HepG2 (cell line): Measurements from ENCODE around the gene MVP. TPM values are rescaled to one million over a fixed set of nuclear protein-coding genes. Genes with fewer than 3 reads are reported as not detected.

Experiments used
- CAMTA2 ChIP-seq: sonication (generic); formaldehyde crosslinking; IDR thresholded peaks from 2 replicates; pipeline ENCODE4 v1.4.0; 2020; ENCODE audit warnings: mild to moderate bottlenecking, missing genetic modification reagents, borderline replicate concordance
- ERF ChIP-seq: IDR thresholded peaks from 2 replicates; pipeline ENCODE4 v1.6.1; 2018; ENCODE audit warnings: missing biosample characterization, missing genetic modification reagents
- GZF1 ChIP-seq: sonication (generic); formaldehyde crosslinking; IDR thresholded peaks from 2 replicates; pipeline ENCODE4 v1.5.1; 2020; ENCODE audit warnings: mild to moderate bottlenecking, missing genetic modification reagents
- HNRNPK ChIP-seq: fragments of 200-400 bp; formaldehyde crosslinking; IDR thresholded peaks from 2 replicates; pipeline ENCODE4 v1.6.1; 2018; ENCODE audit warnings: low read length, low read depth, moderate library complexity, mild to moderate bottlenecking; ENCODE audit not compliant: poor library complexity, severe bottlenecking
- HOXA9 ChIP-seq: sonication (generic); formaldehyde crosslinking; IDR thresholded peaks from 2 replicates; pipeline ENCODE4 v1.8.1; 2022; ENCODE audit warnings: missing genetic modification reagents, mild to moderate bottlenecking, moderate library complexity, borderline replicate concordance
- MED8 ChIP-seq: sonication (generic); formaldehyde crosslinking; IDR thresholded peaks from 2 replicates; pipeline ENCODE4 v1.8.1; 2023; ENCODE audit warnings: mild to moderate bottlenecking, missing genetic modification reagents; ENCODE audit not compliant: insufficient replicate concordance
- MTA3 ChIP-seq: sonication (generic); formaldehyde crosslinking; IDR thresholded peaks from 2 replicates; pipeline ENCODE4 v1.4.0; 2020; ENCODE audit warnings: missing genetic modification reagents
- NFKBIZ ChIP-seq: IDR thresholded peaks from 2 replicates; pipeline ENCODE4 v1.6.1; 2018; ENCODE audit warnings: missing genetic modification reagents, missing compliant biosample characterization
- PAX8 ChIP-seq: sonication (generic); formaldehyde crosslinking; IDR thresholded peaks from 2 replicates; pipeline ENCODE4 v1.8.0; 2022; ENCODE audit warnings: mild to moderate bottlenecking, missing genetic modification reagents, borderline replicate concordance
- PHF21A ChIP-seq: sonication (generic); formaldehyde crosslinking; IDR thresholded peaks from 2 replicates; pipeline ENCODE4 v1.5.0; 2020; ENCODE audit warnings: mild to moderate bottlenecking, missing genetic modification reagents
- RFX3 ChIP-seq: IDR thresholded peaks from 2 replicates; pipeline ENCODE4 v1.6.1; 2016; ENCODE audit warnings: missing biosample characterization, missing genetic modification reagents
- SIX1 ChIP-seq: sonication (generic); formaldehyde crosslinking; IDR thresholded peaks from 2 replicates; pipeline ENCODE4 v1.4.0; 2020; ENCODE audit warnings: missing genetic modification reagents, borderline replicate concordance
- SMAD9 ChIP-seq: sonication (generic); formaldehyde crosslinking; IDR thresholded peaks from 2 replicates; pipeline ENCODE4 v1.5.1; 2020; ENCODE audit warnings: mild to moderate bottlenecking, missing genetic modification reagents
- ZBTB42 ChIP-seq: sonication (generic); formaldehyde crosslinking; IDR thresholded peaks from 2 replicates; pipeline ENCODE4 v1.5.0; 2020; ENCODE audit warnings: mild to moderate bottlenecking, missing genetic modification reagents
- ZNF609 ChIP-seq: sonication (generic); formaldehyde crosslinking; IDR thresholded peaks from 2 replicates; pipeline ENCODE4 v1.4.0; 2020; ENCODE audit warnings: mild to moderate bottlenecking, missing genetic modification reagents, borderline replicate concordance
- ZNF710 ChIP-seq: sonication (generic); formaldehyde crosslinking; IDR thresholded peaks from 2 replicates; pipeline ENCODE4 v1.5.0; 2020; ENCODE audit warnings: mild to moderate bottlenecking, missing genetic modification reagents, borderline replicate concordance
- ZNF891 ChIP-seq: sonication (generic); formaldehyde crosslinking; IDR thresholded peaks from 2 replicates; pipeline ENCODE4 v1.5.0; 2020; ENCODE audit warnings: mild to moderate bottlenecking, missing genetic modification reagents
- polyA plus RNA-seq, 8 experiments: library from polyadenylated mRNA; depleted of rRNA in 3 of 8; stranded (reverse) in 7 of 8; unstranded in 1 of 8; fragments of >200 nt; fragmentation: Illumina TruSeq in 4 of 8; extraction: Trizol in 4 of 8; gene quantifications; 2 replicates each; pipeline versions ENCODE4 v1.2.1 to v1.2.3, GENCODE V29; 2011 to 2016; ENCODE audit warnings: low read depth in 4 of 8, missing spikeins in 1 of 8, mixed read lengths in 1 of 8; ENCODE audit not compliant: insufficient read depth in 1 of 8
- total RNA-seq, 5 experiments: library from RNA; depleted of rRNA; stranded (reverse); fragments of >200 nt; fragmentation: Illumina TruSeq; extraction: Trizol; gene quantifications; 2 replicates each; pipeline ENCODE4 v1.2.3, GENCODE V29; 2016; ENCODE audit warnings: low read depth in 1 of 5
- TF ChIP-seq, protein P1 (sequence below): sonication (generic); formaldehyde crosslinking; IDR thresholded peaks from 2 replicates; pipeline ENCODE4 v1.5.0; 2020; ENCODE audit warnings: missing genetic modification reagents
- TF ChIP-seq, protein P2 (sequence below): sonication (generic); formaldehyde crosslinking; IDR thresholded peaks from 2 replicates; pipeline ENCODE4 v1.4.0; 2020; ENCODE audit warnings: mild to moderate bottlenecking, missing genetic modification reagents

The MVP gene
- total and polyA plus RNA-seq, 2 of the 13 experiments (the other 11 are each of a cell fraction or from before 2014, with no cell fraction given): 22.9 to 43.5 TPM

DNA sequence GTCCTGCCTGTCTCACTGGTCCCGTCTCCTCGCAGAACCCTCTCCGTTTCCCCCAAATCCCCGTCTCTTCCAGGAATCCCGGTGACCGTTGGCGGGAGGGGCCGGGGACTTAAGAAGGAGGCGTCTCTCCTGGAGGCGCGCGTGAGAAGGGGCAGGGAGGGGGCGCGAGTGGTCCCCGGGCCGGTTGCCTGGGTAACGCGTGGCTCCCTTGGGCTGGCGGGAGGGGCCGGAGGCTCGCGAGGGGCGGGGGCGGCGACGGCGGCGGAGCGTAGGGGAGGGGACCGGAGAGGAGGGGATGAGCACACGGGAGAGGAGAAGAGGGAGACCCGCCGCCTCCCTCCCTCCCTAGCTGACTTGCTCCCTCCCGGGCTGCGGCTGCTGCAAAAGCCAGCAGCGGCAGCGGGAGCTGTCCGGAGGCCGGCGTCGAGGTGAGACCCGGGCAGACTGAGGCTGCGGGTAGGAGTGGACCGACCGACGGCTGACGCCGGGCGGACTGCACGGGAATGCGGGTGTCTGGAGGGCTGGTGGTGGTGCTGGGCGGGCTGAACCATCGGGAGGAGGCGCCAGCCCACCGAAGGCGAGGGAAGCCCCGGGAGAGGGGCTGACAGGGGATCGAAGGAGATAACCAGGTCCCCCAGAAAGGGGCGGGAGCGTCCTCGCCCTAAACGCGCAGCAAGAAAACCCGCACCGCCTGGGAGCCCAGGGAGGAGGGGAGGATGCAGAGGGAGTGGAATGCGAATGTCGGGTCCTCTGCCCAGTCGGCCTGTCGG, 8.2 kb upstream of the MVP start, which contains the start of gene PRRT2 (continued):
- no peak for TF ChIP-seq ZNF609 (CRISPR knock-in tag)
- TF ChIP-seq MED8 (CRISPR knock-in tag): no peak
- TF ChIP-seq NFKBIZ: no peak
- 0 out of 2 replicates have a peak, but pooled peaks have one; percentile 2 for TF ChIP-seq ZNF891 (CRISPR knock-in tag)
- 0 out of 2 replicates have a peak, but pooled peaks have one; percentile 33 for TF ChIP-seq ZNF710 (CRISPR knock-in tag)
- TF ChIP-seq SMAD9 (CRISPR knock-in tag): no peak
- 0 out of 2 replicates have a peak, but pooled peaks have one; percentile 19 for TF ChIP-seq PAX8
- TF ChIP-seq GZF1 (CRISPR knock-in tag): no peak
- TF ChIP-seq RFX3 (CRISPR knock-in tag): peak; percentile 67
- TF ChIP-seq ZBTB42: no peak; the same call in 1 of the 2 replicates
- no peak for TF ChIP-seq CAMTA2 (CRISPR knock-in tag)
- TF ChIP-seq, protein P1, sequence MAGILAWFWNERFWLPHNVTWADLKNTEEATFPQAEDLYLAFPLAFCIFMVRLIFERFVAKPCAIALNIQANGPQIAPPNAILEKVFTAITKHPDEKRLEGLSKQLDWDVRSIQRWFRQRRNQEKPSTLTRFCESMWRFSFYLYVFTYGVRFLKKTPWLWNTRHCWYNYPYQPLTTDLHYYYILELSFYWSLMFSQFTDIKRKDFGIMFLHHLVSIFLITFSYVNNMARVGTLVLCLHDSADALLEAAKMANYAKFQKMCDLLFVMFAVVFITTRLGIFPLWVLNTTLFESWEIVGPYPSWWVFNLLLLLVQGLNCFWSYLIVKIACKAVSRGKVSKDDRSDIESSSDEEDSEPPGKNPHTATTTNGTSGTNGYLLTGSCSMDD (CRISPR knock-in tag): no peak
- TF ChIP-seq, protein P2, sequence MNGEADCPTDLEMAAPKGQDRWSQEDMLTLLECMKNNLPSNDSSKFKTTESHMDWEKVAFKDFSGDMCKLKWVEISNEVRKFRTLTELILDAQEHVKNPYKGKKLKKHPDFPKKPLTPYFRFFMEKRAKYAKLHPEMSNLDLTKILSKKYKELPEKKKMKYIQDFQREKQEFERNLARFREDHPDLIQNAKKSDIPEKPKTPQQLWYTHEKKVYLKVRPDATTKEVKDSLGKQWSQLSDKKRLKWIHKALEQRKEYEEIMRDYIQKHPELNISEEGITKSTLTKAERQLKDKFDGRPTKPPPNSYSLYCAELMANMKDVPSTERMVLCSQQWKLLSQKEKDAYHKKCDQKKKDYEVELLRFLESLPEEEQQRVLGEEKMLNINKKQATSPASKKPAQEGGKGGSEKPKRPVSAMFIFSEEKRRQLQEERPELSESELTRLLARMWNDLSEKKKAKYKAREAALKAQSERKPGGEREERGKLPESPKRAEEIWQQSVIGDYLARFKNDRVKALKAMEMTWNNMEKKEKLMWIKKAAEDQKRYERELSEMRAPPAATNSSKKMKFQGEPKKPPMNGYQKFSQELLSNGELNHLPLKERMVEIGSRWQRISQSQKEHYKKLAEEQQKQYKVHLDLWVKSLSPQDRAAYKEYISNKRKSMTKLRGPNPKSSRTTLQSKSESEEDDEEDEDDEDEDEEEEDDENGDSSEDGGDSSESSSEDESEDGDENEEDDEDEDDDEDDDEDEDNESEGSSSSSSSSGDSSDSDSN (CRISPR knock-in tag): peak; percentile 54; the same call in 1 of the 2 replicates
- peak; percentile 35 for TF ChIP-seq HNRNPK
- TF ChIP-seq MTA3: no peak
- TF ChIP-seq HOXA9 (CRISPR knock-in tag): 0 out of 2 replicates have a peak, but pooled peaks have one; percentile 49
- no peak for TF ChIP-seq SIX1 (CRISPR knock-in tag)
- TF ChIP-seq PHF21A (CRISPR knock-in tag): no peak
- 0 out of 2 replicates have a peak, but pooled peaks have one; percentile 22 for TF ChIP-seq ERF (CRISPR knock-in tag)
